Glutamatergic neuron (in vitro differentiated cells): ENCODE measurements around the gene PPFIA3. TPM values are rescaled to one million over a fixed set of nuclear protein-coding genes. Genes with fewer than 3 reads are reported as not detected.

Experiments
- DNase-seq: peaks from one replicate; pipeline ENCODE4 v3.0.0; 2022
- H3K27ac Mint-ChIP-seq: one replicate; pipeline ENCODE4 v1.8.0; 2020; ENCODE audit warnings: mild to moderate bottlenecking, mixed read lengths, inconsistent platforms; ENCODE audit not compliant: unreplicated experiment
- H3K27me3 Mint-ChIP-seq: one replicate; pipeline ENCODE4 v1.8.0; 2020; ENCODE audit warnings: mild to moderate bottlenecking, moderate library complexity, mixed read lengths, inconsistent platforms; ENCODE audit not compliant: unreplicated experiment
- H3K36me3 Mint-ChIP-seq: one replicate; pipeline ENCODE4 v1.8.0; 2020; ENCODE audit warnings: mild to moderate bottlenecking, mixed read lengths, inconsistent platforms; ENCODE audit not compliant: unreplicated experiment
- H3K4me1 Mint-ChIP-seq: one replicate; pipeline ENCODE4 v1.8.0; 2020; ENCODE audit warnings: mild to moderate bottlenecking, low read depth, mixed read lengths, inconsistent platforms; ENCODE audit not compliant: unreplicated experiment
- H3K4me3 Mint-ChIP-seq: one replicate; pipeline ENCODE4 v1.8.0; 2020; ENCODE audit warnings: mild to moderate bottlenecking, mixed read lengths, inconsistent platforms; ENCODE audit not compliant: unreplicated experiment
- H3K9me3 Mint-ChIP-seq: one replicate; pipeline ENCODE4 v1.8.0; 2020; ENCODE audit warnings: mild to moderate bottlenecking, moderate library complexity, mixed read lengths, inconsistent platforms; ENCODE audit not compliant: unreplicated experiment
- total RNA-seq: library from RNA; stranded (reverse); fragmentation: NEBNext Ultra II Directional; extraction: Animal tissue kit (Norgen Biotek cat#: 25700); gene quantifications from one replicate; pipeline ENCODE4 v1.2.1, GENCODE V29; 2021; ENCODE audit not compliant: unreplicated experiment
- TF ChIP-seq, protein P1 (sequence below): fragments of 200-600 bp; sonication (generic); IDR thresholded peaks from one replicate; pipeline ENCODE4 v1.5.0; 2021; ENCODE audit not compliant: partially characterized antibody, unreplicated experiment

PPFIA3 gene
- total RNA-seq, 1 donor from 2014 or later = 104 TPM

DNA sequence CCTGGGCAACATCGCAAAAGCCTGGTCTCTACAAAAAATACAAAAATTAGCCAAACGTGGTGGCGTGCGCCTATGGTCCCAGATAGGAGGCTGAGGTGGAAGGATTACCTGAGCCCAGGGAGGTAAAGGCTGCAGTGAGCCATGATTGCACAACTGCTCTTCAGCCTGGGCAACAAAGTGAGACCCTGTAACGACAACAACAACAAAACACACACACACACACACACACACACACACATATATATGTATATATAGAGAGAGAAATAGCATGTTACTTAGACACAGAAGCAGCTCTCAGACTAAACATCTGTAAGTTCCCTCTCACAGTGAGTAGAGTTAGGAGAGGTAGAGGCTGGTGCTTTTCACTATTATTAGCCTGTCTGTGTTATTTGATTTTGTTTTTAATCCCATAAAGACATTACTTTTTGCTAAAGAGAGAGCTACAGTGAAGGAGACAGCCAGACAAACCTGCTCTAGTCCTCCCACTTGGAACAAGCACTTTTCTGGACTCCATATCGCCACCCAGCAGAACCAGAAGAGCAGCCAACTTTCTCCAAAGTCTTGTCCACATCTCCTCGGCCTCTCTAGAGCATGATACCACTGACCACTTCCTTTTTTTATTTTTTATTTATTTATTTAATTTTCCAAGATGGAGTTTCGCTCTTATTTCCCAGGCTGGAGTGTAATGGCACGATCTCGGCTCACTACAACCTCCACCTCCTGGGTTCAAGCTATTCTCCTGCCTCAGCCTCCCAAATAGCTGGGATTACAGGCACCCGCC is 7.9 kb upstream of the PPFIA3 start:
- Mint-ChIP-seq H3K27me3 (peaks cover 18% of the 10 kb centered on the region), H3K4me1 (peaks cover 24% of the 10 kb centered on the region), H3K36me3 (peaks cover 8% of the 10 kb centered on the region), H3K4me3 (no peak overlapping the region), H3K9me3 (peaks cover 12% of the 10 kb centered on the region), H3K27ac (peak overlapping the region; percentile 17)
- DNase-seq = no peak
- TF ChIP-seq, protein P1, sequence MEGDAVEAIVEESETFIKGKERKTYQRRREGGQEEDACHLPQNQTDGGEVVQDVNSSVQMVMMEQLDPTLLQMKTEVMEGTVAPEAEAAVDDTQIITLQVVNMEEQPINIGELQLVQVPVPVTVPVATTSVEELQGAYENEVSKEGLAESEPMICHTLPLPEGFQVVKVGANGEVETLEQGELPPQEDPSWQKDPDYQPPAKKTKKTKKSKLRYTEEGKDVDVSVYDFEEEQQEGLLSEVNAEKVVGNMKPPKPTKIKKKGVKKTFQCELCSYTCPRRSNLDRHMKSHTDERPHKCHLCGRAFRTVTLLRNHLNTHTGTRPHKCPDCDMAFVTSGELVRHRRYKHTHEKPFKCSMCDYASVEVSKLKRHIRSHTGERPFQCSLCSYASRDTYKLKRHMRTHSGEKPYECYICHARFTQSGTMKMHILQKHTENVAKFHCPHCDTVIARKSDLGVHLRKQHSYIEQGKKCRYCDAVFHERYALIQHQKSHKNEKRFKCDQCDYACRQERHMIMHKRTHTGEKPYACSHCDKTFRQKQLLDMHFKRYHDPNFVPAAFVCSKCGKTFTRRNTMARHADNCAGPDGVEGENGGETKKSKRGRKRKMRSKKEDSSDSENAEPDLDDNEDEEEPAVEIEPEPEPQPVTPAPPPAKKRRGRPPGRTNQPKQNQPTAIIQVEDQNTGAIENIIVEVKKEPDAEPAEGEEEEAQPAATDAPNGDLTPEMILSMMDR = no peak

DNA sequence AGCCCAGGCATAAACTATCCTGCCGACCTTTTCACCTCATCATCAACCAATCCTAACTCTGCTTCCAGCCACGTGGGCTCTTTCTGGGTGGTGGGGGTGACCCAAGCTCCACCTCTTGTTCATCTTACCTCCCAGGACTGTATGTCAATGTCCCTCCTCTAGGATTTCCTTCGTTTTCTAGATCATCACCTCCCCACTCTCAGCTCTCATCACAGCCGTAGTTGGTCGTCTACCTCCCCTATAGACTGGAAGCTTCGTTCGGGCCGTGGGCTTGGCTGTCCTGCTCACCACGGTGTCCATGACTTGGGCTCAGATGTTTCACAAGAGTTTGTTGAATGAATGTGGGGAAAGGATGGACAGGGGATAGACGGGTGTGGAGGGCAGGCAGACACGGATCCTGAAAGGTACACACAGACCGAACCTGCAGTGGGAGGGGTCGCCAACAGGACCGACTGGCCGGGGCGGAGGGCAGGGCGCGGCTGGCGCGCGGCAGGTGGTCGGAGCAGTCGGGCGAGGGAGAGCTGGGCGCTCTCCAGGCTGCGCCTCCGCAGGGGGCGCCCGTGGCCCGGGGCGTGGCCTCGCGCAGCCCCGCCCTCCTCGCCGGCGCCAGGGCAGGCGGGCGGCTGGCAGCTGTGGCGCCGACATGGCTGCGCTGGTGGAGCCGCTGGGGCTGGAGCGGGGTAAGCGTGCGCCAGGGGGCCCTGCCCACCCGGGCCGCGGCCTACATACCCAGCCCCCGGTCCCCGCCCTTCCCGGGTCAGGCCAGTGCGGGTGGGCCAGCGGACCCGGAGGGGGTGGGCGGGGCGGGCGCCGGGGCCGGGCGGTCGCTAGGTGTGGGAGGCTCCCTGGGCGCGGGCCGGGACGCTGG is 5.3 kb upstream of the PPFIA3 start, which contains the start of gene LIN7B:
LIN7B (plus strand) TSS at position 609 of the 868 bp plus-strand sequence; CDS start at position 644, 35 bp downstream.
- Mint-ChIP-seq H3K36me3 (peaks cover 8% of the 10 kb centered on the region), H3K4me1 (peaks cover 22% of the 10 kb centered on the region), H3K27ac (peak within 1 kb of the TSS; percentile 98), H3K27me3 (peaks cover 23% of the 10 kb centered on the region), H3K9me3 (peaks cover 16% of the 10 kb centered on the region), H3K4me3 (peak within 1 kb of the TSS; percentile 93)
- DNase-seq = peak; percentile 83
- TF ChIP-seq, protein P1 = peak; percentile 6

- H3K4me3 Mint-ChIP-seq = peak overlapping the region; percentile 85
- peaks cover 19% of the 10 kb centered on the region for H3K4me1 Mint-ChIP-seq
- H3K27ac Mint-ChIP-seq = peak overlapping the region; percentile 75
- DNase-seq = peak; percentile 74
- TF ChIP-seq, protein P1 = no peak
- peaks cover 6% of the 10 kb centered on the region for H3K36me3 Mint-ChIP-seq
- H3K9me3 Mint-ChIP-seq = peaks cover 16% of the 10 kb centered on the region
- H3K27me3 Mint-ChIP-seq = peaks cover 23% of the 10 kb centered on the region
Observed at GRCh38 chr19:49114630-49115363, 4.5 kb upstream of the PPFIA3 start.

DNA sequence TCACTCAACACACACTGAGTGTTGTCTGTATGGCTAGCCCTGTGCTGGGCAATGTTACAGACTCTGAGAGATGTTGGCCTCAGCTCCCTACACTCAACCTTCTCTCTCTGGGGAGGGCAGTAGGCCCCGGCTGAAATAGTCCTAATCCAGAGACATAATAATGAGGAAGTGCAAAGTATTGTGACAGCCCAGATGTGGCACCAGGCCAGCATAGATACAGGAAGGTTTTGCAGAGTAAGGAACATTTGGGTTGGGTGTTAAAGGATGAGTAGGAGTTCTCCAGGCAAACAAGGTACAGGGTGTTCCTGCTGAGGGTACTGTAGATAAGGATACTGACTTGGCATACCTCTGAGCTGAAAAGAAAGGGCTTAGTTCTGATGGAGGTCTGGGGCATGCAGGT is 2.8 kb upstream of the PPFIA3 start:
- TF ChIP-seq, protein P1 = no peak
- Mint-ChIP-seq H3K27me3 (peaks cover 29% of the 10 kb centered on the region), H3K27ac (peak overlapping the region; percentile 59), H3K4me3 (peak overlapping the region; percentile 68), H3K9me3 (peaks cover 16% of the 10 kb centered on the region), H3K4me1 (peaks cover 25% of the 10 kb centered on the region), H3K36me3 (peaks cover 12% of the 10 kb centered on the region)
- DNase-seq = no peak
